Neuronal stem cell (in vitro differentiated cells): ENCODE data around the gene S100PBP.

ENCODE experiments used
- DNase-seq: peaks from one replicate; pipeline ENCODE4 v3.0.0-alpha.2; 2013; ENCODE audit warnings: low spot score
- H2AFZ ChIP-seq: one replicate; pipeline ENCODE4 v1.6.1; 2013; ENCODE audit warnings: mild to moderate bottlenecking, low read length, inconsistent platforms
- H2AK5ac ChIP-seq: 2 replicates; pipeline ENCODE4 v1.6.1; 2013; ENCODE audit warnings: low read depth, mild to moderate bottlenecking, inconsistent platforms, low read length, moderate library complexity, mixed read lengths
- H2BK120ac ChIP-seq: 2 replicates; pipeline ENCODE4 v1.6.1; 2013; ENCODE audit warnings: low read depth, mild to moderate bottlenecking, inconsistent platforms, low read length, moderate library complexity, mixed read lengths
- H2BK12ac ChIP-seq: one replicate; pipeline ENCODE4 v1.6.1; 2013; ENCODE audit warnings: low read length, inconsistent platforms
- H2BK15ac ChIP-seq: 2 replicates; pipeline ENCODE4 v1.6.1; 2013; ENCODE audit warnings: mild to moderate bottlenecking, low read length, inconsistent platforms, mixed read lengths
- H2BK5ac ChIP-seq: one replicate; pipeline ENCODE4 v1.6.1; 2013; ENCODE audit warnings: inconsistent platforms, mild to moderate bottlenecking, low read length, moderate library complexity
- H3K14ac ChIP-seq: one replicate; pipeline ENCODE4 v1.6.1; 2013; ENCODE audit warnings: low read length, inconsistent platforms
- H3K18ac ChIP-seq: 2 replicates; pipeline ENCODE4 v1.6.1; 2013; ENCODE audit warnings: low read length, inconsistent platforms
- H3K23ac ChIP-seq: 2 replicates; pipeline ENCODE4 v1.6.1; 2013; ENCODE audit warnings: low read depth, mild to moderate bottlenecking, mixed read lengths, low read length, inconsistent platforms; ENCODE audit not compliant: poor library complexity
- H3K27ac ChIP-seq: replicated peaks from 3 replicates; pipeline ENCODE4 v1.5.1; 2013; ENCODE audit warnings: low read length, inconsistent platforms
- H3K27me3 ChIP-seq, 3 experiments: 2 replicates each; pipeline ENCODE4 v1.6.1; 2013; ENCODE audit warnings: low read length in 3 of 3, mild to moderate bottlenecking in 2 of 3, inconsistent platforms in 1 of 3, low read depth in 1 of 3, mixed read lengths in 1 of 3, moderate library complexity in 1 of 3; ENCODE audit not compliant: control insufficient read depth in 3 of 3, insufficient read depth in 3 of 3
- H3K36me3 ChIP-seq, 2 donors: replicated peaks in 1 of 2; 2 replicates each; pipeline ENCODE4 v1.6.1; 2013; ENCODE audit warnings: low read length in 2 of 2; ENCODE audit not compliant: control insufficient read depth in 2 of 2, insufficient read depth in 2 of 2
- H3K4ac ChIP-seq: 2 replicates; pipeline ENCODE4 v1.6.1; 2013; ENCODE audit warnings: inconsistent platforms, mild to moderate bottlenecking, low read length, moderate library complexity
- H3K4me1 ChIP-seq, 2 donors: 1 replicate in 1 of 2; 2 replicates in 1 of 2; pipeline ENCODE4 v1.6.1; 2013; ENCODE audit warnings: low read length in 2 of 2, low read depth in 1 of 2; ENCODE audit not compliant: control insufficient read depth in 2 of 2, insufficient read depth in 1 of 2
- H3K4me2 ChIP-seq: one replicate; pipeline ENCODE4 v1.6.1; 2013; ENCODE audit warnings: mild to moderate bottlenecking, low read length, inconsistent platforms; ENCODE audit not compliant: insufficient read depth, poor library complexity, severe bottlenecking
- H3K4me3 ChIP-seq, 2 donors: 2 replicates each; pipeline ENCODE4 v1.5.1; 2013; ENCODE audit warnings: low read length in 2 of 2, mild to moderate bottlenecking in 2 of 2, inconsistent platforms in 1 of 2, moderate library complexity in 1 of 2
- H3K79me1 ChIP-seq: one replicate; pipeline ENCODE4 v1.6.1; 2013; ENCODE audit warnings: low read depth, mild to moderate bottlenecking, inconsistent platforms, low read length, moderate library complexity
- H3K9ac ChIP-seq: one replicate; pipeline ENCODE4 v1.6.1; 2013; ENCODE audit warnings: mild to moderate bottlenecking, low read depth, low read length, inconsistent platforms; ENCODE audit not compliant: poor library complexity
- H3K9me3 ChIP-seq, 2 donors: replicated peaks in 1 of 2; 2 replicates each; pipeline versions ENCODE3 to v1.6.1; 2013; ENCODE audit warnings: low read length in 2 of 2, mild to moderate bottlenecking in 2 of 2, inconsistent platforms in 1 of 2, low read depth in 1 of 2, mixed read lengths in 1 of 2, moderate library complexity in 1 of 2; ENCODE audit not compliant: control insufficient read depth in 2 of 2, insufficient read depth in 1 of 2
- H4K8ac ChIP-seq: one replicate; pipeline ENCODE4 v1.6.1; 2013; ENCODE audit warnings: low read depth, mild to moderate bottlenecking, inconsistent platforms, low read length, moderate library complexity
- H4K91ac ChIP-seq: one replicate; pipeline ENCODE4 v1.6.1; 2013; ENCODE audit warnings: low read length, low read depth, mild to moderate bottlenecking, inconsistent platforms; ENCODE audit not compliant: poor library complexity
- WGBS, 2 donors: extraction: QIAGEN DNeasy Blood & Tissue Kit; methylation state at CpG; one replicate each; pipeline ENCODE4 v1.1.7; 2013; ENCODE audit warnings: missing lambda C conversion rate in 2 of 2, mixed read lengths in 1 of 2; ENCODE audit not compliant: insufficient read length in 2 of 2, insufficient replicate concordance in 1 of 2; ENCODE audit errors: extremely low coverage in 2 of 2; 5-methylcytosine and 5-hydroxymethylcytosine counted together

S100PBP gene

DNA sequence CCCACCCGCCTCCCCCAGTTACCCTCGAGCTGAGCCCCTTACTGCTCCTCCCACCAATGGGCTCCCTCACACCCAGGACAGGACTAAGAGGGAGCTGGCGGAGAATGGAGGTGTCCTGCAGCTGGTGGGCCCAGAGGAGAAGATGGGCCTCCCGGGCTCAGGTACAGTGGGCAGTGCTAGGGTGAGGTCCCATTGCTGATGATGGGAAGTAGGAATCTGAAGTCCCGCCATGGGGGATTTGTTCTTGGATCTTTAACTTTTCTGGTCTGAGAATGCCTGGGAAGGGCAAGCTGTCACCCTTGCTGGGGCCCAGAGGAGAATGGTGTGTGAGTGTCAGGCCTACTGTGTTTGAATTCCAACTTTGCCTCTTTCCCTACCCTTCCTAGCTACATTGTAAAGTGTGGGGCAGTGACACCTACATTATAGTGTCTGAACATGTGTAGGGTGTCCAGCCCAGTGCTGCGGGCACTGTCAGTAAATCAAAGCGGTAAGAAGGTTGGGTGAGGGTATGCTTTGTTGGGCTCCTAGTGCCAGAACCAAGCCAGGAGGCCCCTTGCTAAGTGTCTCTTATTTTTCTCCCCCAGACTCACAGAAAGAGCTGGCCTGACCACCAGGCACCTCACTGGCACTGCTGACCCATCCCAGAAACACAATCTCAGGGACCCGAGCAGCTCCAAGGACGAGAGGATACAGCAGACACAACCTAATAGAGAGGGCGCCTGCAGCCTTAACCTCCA is 45.0 kb upstream of the S100PBP start:
- H3K23ac ChIP-seq: no peak overlapping the region
- H2BK5ac ChIP-seq: no peak overlapping the region
- H3K79me1 ChIP-seq: peaks cover 3% of the 10 kb centered on the region
- H2AK5ac ChIP-seq: peak overlapping the region; percentile 68
- H3K27me3 ChIP-seq: no peaks in the 10 kb centered on the region
- H3K9me3 ChIP-seq: peaks cover 0 to 1% of the 10 kb centered on the region in 2 donors
- no peak for DNase-seq
- WGBS, 2 donors: no CpG with 5 or more reads among the region's 10 CpGs
- H3K14ac ChIP-seq: no peak overlapping the region
- H2AFZ ChIP-seq: no peak overlapping the region
- H3K36me3 ChIP-seq: peaks cover 34 to 78% of the 10 kb centered on the region in 2 donors
- H3K27ac ChIP-seq: no peak overlapping the region
- no peak overlapping the region for H3K4ac ChIP-seq
- no peak overlapping the region for H2BK120ac ChIP-seq
- no peak overlapping the region for H3K9ac ChIP-seq
- H4K91ac ChIP-seq: no peak overlapping the region
- no peak overlapping the region for H2BK15ac ChIP-seq
- H3K4me3 ChIP-seq: peak overlapping the region in 1 of 2 donors; percentile 4
- H3K18ac ChIP-seq: no peak overlapping the region
- H2BK12ac ChIP-seq: no peak overlapping the region
- peaks cover 0 to 6% of the 10 kb centered on the region in 2 donors for H3K4me1 ChIP-seq
- no peak overlapping the region for H3K4me2 ChIP-seq
- no peak overlapping the region for H4K8ac ChIP-seq

DNA sequence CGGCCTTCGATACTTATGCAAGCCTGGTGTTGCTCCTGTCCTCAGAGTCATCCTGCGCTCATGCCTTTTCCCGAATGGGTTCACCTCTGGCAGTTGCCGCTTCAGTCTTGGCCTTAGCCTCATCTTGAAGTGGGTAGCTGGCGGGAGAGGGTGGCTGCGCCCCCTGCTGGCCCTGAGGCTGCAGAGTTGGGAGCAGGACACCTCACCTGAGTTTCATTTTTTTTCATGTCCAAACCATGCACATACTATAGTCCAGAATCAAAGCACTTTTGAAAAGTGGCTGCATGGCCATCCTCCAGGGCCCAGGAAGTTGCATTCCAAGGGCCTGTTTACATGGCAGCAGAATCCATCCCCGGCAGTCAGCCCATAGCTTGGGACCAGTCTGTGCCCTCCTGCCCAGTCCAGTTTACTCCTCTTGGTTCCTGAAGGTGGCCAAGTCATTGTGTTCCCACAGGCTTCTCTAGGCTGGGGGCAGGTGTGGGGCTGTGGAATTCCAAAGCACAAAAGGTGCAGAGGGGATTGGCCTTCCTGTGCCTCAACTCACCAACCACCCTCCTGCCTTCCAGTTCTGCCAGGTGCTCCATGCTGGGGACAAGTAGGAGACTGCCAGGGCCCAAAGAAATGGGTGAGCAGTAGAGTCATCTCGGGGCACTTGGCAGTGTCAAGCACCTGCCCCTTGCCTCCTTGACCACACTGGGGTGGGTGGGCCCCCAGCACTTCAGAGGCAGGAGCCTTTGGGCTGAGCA is 44.3 kb upstream of the S100PBP start:
- no peak overlapping the region for H3K27ac ChIP-seq

DNA sequence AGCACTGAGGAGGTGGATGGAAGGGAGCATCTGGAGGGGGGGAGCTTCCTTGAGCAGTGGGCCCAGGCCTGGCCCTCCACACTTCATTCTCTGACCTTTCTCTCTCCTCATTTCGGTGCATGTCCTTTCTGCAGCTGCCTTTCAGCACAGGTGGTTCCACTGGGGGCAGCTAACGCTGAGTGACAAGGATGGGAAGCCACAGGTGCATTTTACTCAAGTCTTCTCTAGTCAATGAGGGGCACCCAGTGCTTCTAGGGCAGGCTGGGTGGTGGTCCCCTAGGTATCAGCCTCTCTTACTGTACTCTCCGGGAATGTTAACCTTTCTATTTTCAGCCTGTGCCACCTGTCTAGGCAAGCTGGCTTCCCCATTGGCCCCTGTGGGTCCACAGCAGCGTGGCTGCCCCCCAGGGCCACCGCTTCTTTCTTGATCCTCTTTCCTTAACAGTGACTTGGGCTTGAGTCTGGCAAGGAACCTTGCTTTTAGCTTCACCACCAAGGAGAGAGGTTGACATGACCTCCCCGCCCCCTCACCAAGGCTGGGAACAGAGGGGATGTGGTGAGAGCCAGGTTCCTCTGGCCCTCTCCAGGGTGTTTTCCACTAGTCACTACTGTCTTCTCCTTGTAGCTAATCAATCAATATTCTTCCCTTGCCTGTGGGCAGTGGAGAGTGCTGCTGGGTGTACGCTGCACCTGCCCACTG is 43.5 kb upstream of the S100PBP start:
- no peak overlapping the region for H2BK12ac ChIP-seq
- H3K79me1 ChIP-seq: peaks cover 1% of the 10 kb centered on the region
- peaks cover 27 to 79% of the 10 kb centered on the region in 2 donors for H3K36me3 ChIP-seq
- no peak overlapping the region for H2AFZ ChIP-seq
- no peak for DNase-seq
- no peak overlapping the region for H3K4me3 ChIP-seq
- no peak overlapping the region for H3K9ac ChIP-seq
- no peak overlapping the region for H3K4me2 ChIP-seq
- H3K4me1 ChIP-seq: peaks cover 0 to 4% of the 10 kb centered on the region in 2 donors
- H2BK5ac ChIP-seq: peak overlapping the region; percentile 15
- H3K27me3 ChIP-seq: no peaks in the 10 kb centered on the region
- no peak overlapping the region for H3K27ac ChIP-seq
- H3K23ac ChIP-seq: peak overlapping the region; percentile 38
- H2BK120ac ChIP-seq: no peak overlapping the region
- no peak overlapping the region for H3K18ac ChIP-seq
- H3K14ac ChIP-seq: no peak overlapping the region
- H2BK15ac ChIP-seq: no peak overlapping the region
- WGBS, 2 donors: no CpG with 5 or more reads among the region's 7 CpGs
- no peak overlapping the region for H4K8ac ChIP-seq
- H3K4ac ChIP-seq: no peak overlapping the region
- H3K9me3 ChIP-seq: peaks cover 0 to 1% of the 10 kb centered on the region in 2 donors
- H4K91ac ChIP-seq: no peak overlapping the region
- no peak overlapping the region for H2AK5ac ChIP-seq

More for the DNA sequence above, 44.3 kb upstream of the S100PBP start:
- Histone ChIP-seq H2AK5ac (no peak overlapping the region), H3K14ac (no peak overlapping the region), H2BK120ac (no peak overlapping the region), H3K79me1 (peaks cover 1% of the 10 kb centered on the region), H3K23ac (peak overlapping the region; percentile 38), H2BK15ac (no peak overlapping the region), H3K9ac (no peak overlapping the region), H2BK12ac (no peak overlapping the region), H3K18ac (no peak overlapping the region), H3K36me3 (peaks cover 29 to 80% of the 10 kb centered on the region in 2 donors), H4K8ac (no peak overlapping the region), H3K4me3 (no peak overlapping the region), H3K9me3 (peaks cover 0 to 1% of the 10 kb centered on the region in 2 donors), H3K4me2 (no peak overlapping the region), H2AFZ (no peak overlapping the region), H2BK5ac (peak overlapping the region; percentile 15), H3K4me1 (peaks cover 0 to 4% of the 10 kb centered on the region in 2 donors), H3K27me3 (no peaks in the 10 kb centered on the region), H3K4ac (no peak overlapping the region), H4K91ac (no peak overlapping the region)
- DNase-seq: peak; percentile 65
- WGBS, 2 donors: no CpG with 5 or more reads among the region's 9 CpGs

DNA sequence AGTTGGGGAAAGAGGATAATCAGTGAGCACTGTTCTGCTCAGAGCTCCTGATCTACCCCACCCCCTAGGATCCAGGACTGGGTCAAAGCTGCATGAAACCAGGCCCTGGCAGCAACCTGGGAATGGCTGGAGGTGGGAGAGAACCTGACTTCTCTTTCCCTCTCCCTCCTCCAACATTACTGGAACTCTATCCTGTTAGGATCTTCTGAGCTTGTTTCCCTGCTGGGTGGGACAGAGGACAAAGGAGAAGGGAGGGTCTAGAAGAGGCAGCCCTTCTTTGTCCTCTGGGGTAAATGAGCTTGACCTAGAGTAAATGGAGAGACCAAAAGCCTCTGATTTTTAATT is 43.0 kb upstream of the S100PBP start:
- no peaks in the 10 kb centered on the region for H3K27me3 ChIP-seq
- H3K36me3 ChIP-seq: peaks cover 31 to 79% of the 10 kb centered on the region in 2 donors

More for the DNA sequence above, 43.0 kb upstream of the S100PBP start:
- Histone ChIP-seq H3K9ac (no peak overlapping the region), H2AK5ac (no peak overlapping the region), H3K18ac (no peak overlapping the region), H4K91ac (no peak overlapping the region), H3K23ac (peak overlapping the region; percentile 16), H3K9me3 (peaks cover 0 to 1% of the 10 kb centered on the region in 2 donors), H2BK15ac (no peak overlapping the region), H2AFZ (no peak overlapping the region), H2BK120ac (no peak overlapping the region), H3K4ac (no peak overlapping the region), H2BK12ac (no peak overlapping the region), H3K4me2 (no peak overlapping the region), H3K4me1 (peaks cover 0 to 4% of the 10 kb centered on the region in 2 donors), H2BK5ac (no peak overlapping the region), H3K14ac (no peak overlapping the region), H3K4me3 (no peak overlapping the region), H3K27ac (no peak overlapping the region), H4K8ac (no peak overlapping the region), H3K79me1 (peaks cover 1% of the 10 kb centered on the region)
- DNase-seq: no peak
